ENCODE measurements around the gene ITGB3BP.
"Not testable (repeated sequence)": the region's sequence is repeated elsewhere in the genome, so short reads cannot be mapped to it uniquely, and the experiment has no call there.

Gene ITGB3BP

GRCh38 chr1:63522891-63523728 is at the start of gene ITGB3BP, which contains the start of gene EFCAB7:
ITGB3BP (minus strand) TSS chr1:63523225; CDS start chr1:63523133, 92 bp downstream.
EFCAB7 (plus strand) TSS chr1:63523525; CDS start chr1:63525573, 2,048 bp downstream.
- DNase-seq, result peak; percentile 98

- DNase-seq, result not testable (repeated sequence)
Observed at GRCh38 chr1:63572686-63573085, 49.7 kb upstream of the ITGB3BP start.

GRCh38 chr1:63569640-63570316 is 46.8 kb upstream of the ITGB3BP start:
- DNase-seq, result no peak

- no peak for DNase-seq
Observed at GRCh38 chr1:63569068-63569467, 46.0 kb upstream of the ITGB3BP start.

GRCh38 chr1:63563745-63564144 is 40.7 kb upstream of the ITGB3BP start:
- no peak for DNase-seq

GRCh38 chr1:63559357-63559756 is 36.3 kb upstream of the ITGB3BP start:
- DNase-seq, result no peak

GRCh38 chr1:63557365-63557987 is 34.5 kb upstream of the ITGB3BP start:
- DNase-seq, result no peak

GRCh38 chr1:63555480-63555879 is 32.5 kb upstream of the ITGB3BP start:
- DNase-seq, result no peak

- DNase-seq, result no peak
Observed at GRCh38 chr1:63548877-63549276, 25.9 kb upstream of the ITGB3BP start.

- DNase-seq, result no peak
Observed at GRCh38 chr1:63548303-63548702, 25.3 kb upstream of the ITGB3BP start.

- no peak for DNase-seq
Observed at GRCh38 chr1:63547621-63548294, 24.7 kb upstream of the ITGB3BP start.

- DNase-seq, result no peak
Observed at GRCh38 chr1:63545780-63546179, 22.8 kb upstream of the ITGB3BP start.

GRCh38 chr1:63537940-63538339 is 14.9 kb upstream of the ITGB3BP start:
- DNase-seq, result no peak

- no peak for DNase-seq
Observed at GRCh38 chr1:63537006-63537405, 14.0 kb upstream of the ITGB3BP start.

GRCh38 chr1:63534406-63534805 is 11.4 kb upstream of the ITGB3BP start:
- DNase-seq, result no peak

GRCh38 chr1:63533931-63534330 is 10.9 kb upstream of the ITGB3BP start:
- no peak for DNase-seq

- no peak for DNase-seq
Observed at GRCh38 chr1:63532727-63533126, 9.7 kb upstream of the ITGB3BP start.

GRCh38 chr1:63524201-63524600 is 1.2 kb upstream of the ITGB3BP start:
- DNase-seq, result peak; percentile 3

- no peak for DNase-seq
Observed at GRCh38 chr1:63523738-63524137, 713 bp upstream of the ITGB3BP start.

- no peak for DNase-seq
Observed at GRCh38 chr1:63516629-63517028, 6.4 kb downstream of the ITGB3BP start.

- no peak for DNase-seq
Observed at GRCh38 chr1:63512584-63512983, 10.4 kb downstream of the ITGB3BP start.

- DNase-seq, result no peak
Observed at GRCh38 chr1:63509718-63510117, 13.3 kb downstream of the ITGB3BP start.

- no peak for DNase-seq
Observed at GRCh38 chr1:63506782-63507181, 16.2 kb downstream of the ITGB3BP start.
